ENCODE data around the gene UPK1A.
A peak's percentile ranks its signal among the peaks of the same experiment; 100 is the strongest.
"Not testable (repeated sequence)": the region's sequence is repeated elsewhere in the genome, so short reads cannot be mapped to it uniquely, and the experiment has no call there.

The UPK1A gene

DNA sequence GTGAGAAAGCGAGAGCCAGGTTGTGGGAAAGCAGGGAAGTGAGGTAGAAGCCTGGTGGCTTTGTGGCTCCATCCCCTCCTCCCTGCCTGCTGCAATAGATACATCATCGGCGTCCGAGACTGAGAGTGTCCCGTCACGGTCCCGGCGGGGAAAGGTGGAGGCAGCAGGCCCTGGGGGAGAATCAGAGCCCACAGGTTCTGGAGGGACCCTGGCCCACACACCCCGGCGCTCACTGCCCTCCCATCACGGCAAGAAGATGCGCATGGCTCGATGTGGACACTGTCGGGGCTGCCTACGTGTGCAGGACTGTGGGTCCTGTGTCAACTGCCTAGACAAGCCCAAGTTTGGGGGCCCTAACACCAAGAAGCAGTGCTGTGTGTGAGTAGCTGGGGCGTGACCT lies 56.6 kb downstream of the UPK1A start:
- no peak for FAIRE-seq
- TF ChIP-seq POLR2AphosphoS5 (IDR thresholded peaks at IDR 0.05; ENCODE audit: low read depth, low read length) (peak; percentile 37), TAF1 (IDR thresholded peaks at IDR 0.05; ENCODE audit: borderline replicate concordance, low read depth, low read length) (no peak), POLR2A (IDR thresholded peaks at IDR 0.05; ENCODE audit: low read depth, low read length) (0 out of 2 replicates have a peak, but pooled peaks have one; percentile 22)
- DNase-seq (ENCODE audit: insufficient read length) = no peak

DNA sequence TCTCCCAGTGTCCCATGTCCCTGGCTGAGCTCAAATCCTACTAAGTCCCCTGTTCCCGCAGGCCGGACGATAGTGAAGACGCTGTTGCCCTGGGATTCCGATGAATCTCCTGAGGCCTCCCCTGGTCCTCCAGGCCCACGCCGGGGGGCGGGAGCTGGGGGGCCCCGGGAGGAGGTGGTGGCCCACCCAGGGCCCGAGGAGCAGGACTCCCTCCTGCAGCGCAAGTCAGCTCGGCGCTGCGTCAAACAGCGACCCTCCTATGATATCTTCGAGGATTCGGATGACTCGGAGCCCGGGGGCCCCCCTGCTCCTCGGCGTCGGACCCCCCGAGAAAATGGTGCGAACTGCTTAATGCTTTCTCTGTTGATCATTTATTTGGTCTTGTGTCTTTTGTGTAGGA lies 57.4 kb downstream of the UPK1A start:
- FAIRE-seq = no peak
- TF ChIP-seq TAF1 (IDR thresholded peaks at IDR 0.05; ENCODE audit: borderline replicate concordance, low read depth, low read length) (no peak), POLR2A (IDR thresholded peaks at IDR 0.05; ENCODE audit: low read depth, low read length) (no peak), POLR2AphosphoS5 (IDR thresholded peaks at IDR 0.05; ENCODE audit: low read depth, low read length) (no peak)
- DNase-seq (ENCODE audit: insufficient read length) = no peak

DNA sequence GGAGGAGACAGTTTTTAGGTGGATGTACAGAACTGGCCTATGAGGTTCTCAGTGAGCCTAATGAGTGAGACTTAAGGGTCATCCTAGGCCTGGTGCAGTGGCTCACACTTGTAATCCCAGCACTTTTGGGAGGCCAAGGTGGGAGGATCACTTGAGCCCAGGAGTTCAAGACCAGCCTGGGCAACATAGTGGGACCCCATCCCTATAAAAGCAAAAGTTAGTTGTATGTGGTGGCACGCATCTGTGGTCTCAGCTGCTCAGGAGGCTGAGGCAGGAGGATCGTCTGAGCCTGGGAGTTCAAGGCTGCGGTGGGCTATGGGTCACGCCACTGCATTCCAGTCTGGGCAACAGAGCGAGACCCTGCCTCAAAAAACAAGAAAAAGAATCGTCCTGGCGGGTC lies 57.8 kb downstream of the UPK1A start:
- not testable (repeated sequence) for DNase-seq (ENCODE audit: insufficient read length); FAIRE-seq

DNA sequence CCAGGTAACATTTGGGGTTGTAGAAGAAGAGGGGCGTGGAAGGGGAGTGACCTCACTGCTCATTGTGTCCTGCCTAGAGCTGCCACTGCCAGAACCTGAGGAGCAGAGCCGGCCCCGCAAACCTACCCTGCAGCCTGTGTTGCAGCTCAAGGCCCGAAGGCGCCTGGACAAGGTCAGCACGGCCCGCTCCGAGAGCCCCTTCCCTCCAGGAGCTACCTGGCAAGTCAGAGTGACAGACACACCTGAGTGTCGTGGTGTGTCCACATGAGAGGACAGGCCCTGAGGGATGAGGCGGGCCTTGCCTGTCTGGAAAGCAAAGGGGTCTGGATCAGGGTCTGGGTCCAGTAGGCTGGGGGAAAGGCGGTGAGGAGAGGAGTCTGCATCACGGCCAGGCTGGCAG lies 58.2 kb downstream of the UPK1A start:
- no peak for TF ChIP-seq TAF1 (IDR thresholded peaks at IDR 0.05; ENCODE audit: borderline replicate concordance, low read depth, low read length)
- TF ChIP-seq POLR2A (IDR thresholded peaks at IDR 0.05; ENCODE audit: low read depth, low read length) = no peak
- TF ChIP-seq POLR2AphosphoS5 (IDR thresholded peaks at IDR 0.05; ENCODE audit: low read depth, low read length) = no peak
- FAIRE-seq = no peak
- no peak for DNase-seq (ENCODE audit: insufficient read length)

DNA sequence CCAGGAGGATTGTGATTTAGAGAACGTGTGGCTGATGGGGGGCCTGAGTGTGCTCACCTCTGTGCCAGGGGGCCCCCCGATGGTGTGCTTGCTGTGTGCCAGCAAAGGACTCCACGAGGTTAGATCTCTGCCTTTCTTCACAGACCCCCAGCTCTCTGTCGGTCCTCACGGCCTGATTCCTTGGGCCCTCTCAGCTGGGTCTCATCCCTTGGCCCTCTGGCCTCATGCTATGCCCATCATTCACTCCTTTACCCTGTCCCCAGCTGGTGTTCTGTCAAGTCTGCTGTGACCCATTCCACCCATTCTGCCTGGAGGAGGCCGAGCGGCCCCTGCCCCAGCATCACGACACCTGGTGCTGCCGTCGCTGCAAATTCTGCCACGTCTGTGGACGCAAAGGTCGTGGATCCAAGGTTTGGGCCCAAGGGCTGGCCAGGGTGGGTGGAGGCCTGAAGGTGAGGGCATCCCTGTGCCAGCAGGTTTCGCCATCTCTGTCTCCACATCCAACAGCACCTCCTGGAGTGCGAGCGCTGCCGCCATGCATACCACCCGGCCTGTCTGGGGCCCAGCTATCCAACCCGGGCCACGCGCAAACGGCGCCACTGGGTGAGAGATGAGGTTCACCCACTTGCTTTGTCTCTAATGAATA lies 59.0 kb downstream of the UPK1A start:
- no peak for DNase-seq (ENCODE audit: insufficient read length)
- no peak for TF ChIP-seq POLR2AphosphoS5 (IDR thresholded peaks at IDR 0.05; ENCODE audit: low read depth, low read length)
- FAIRE-seq = no peak

DNA sequence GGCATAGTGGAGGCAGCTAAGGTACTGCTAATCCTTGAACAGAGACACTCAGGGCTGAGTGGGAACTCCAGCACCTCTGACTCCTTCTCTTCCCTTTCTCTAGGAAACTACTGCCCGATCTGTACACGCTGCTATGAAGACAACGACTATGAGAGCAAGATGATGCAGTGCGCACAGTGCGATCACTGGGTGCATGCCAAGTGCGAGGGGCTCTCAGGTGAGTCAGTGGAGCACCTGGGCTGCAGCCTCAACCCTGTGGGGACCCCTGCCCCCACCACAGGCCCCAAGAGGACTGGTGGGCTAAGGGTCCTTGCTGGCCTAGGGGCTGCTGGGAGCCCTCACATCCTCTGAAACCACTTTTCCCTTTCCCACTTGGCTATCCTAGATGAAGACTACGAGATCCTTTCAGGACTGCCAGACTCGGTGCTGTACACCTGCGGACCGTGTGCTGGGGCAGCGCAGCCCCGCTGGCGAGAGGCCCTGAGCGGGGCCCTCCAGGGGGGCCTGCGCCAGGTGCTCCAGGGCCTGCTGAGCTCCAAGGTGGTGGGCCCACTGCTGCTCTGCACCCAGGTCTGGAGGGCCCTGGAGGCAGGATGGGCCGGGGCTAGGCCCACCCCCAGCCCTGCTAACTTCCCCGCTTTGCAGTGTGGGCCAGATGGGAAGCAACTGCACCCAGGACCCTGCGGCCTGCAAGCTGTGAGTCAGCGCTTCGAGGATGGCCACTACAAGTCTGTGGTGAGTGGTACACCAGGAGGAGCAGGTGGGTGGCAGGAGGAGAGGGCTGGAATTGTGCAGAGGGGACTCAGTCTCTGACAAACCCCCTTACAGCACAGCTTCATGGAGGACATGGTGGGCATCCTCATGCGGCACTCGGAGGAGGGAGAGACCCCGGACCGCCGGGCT lies 61.0 kb downstream of the UPK1A start:
- no peak for FAIRE-seq
- DNase-seq (ENCODE audit: insufficient read length) = no peak
- no peak for TF ChIP-seq POLR2A (IDR thresholded peaks at IDR 0.05; ENCODE audit: low read depth, low read length)
- TF ChIP-seq TAF1 (IDR thresholded peaks at IDR 0.05; ENCODE audit: borderline replicate concordance, low read depth, low read length) = no peak
- TF ChIP-seq POLR2AphosphoS5 (IDR thresholded peaks at IDR 0.05; ENCODE audit: low read depth, low read length) = no peak
